Measurements from ENCODE around the gene STIM2. TPM values are rescaled to one million over a fixed set of nuclear protein-coding genes. Genes with fewer than 3 reads are reported as not detected.

STIM2 gene
- total and polyA plus RNA-seq, 2 donors (not counting 3 experiments of a cell fraction or from before 2014, with no cell fraction given) = 21.0 to 21.2 TPM

DNA sequence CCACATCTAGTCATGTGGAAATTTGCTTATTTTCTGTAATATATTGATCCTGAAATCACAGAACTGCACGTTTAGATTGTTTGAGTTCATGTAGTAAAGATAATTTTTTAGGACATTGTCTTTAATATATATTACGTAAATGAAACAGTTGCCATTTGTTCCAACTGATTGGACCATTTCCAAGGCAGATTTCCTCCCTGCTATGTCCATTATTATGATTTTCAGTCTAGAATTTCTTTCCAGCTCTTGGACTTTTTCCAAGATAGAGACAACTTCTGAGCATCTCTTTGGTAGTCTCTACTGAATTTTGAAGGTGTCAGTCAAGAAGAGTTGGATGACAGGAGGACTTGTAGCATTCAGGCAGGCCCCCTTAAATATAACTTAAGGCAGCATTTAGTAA, 94.6 kb downstream of the STIM2 start:
- no peaks in the 10 kb centered on the region for H3K79me2 ChIP-seq (ENCODE audit: control insufficient read depth, insufficient read depth, low read length)
- H3K9me3 ChIP-seq (replicated peaks; ENCODE audit: control insufficient read depth, insufficient read depth, low read length) = no peaks in the 10 kb centered on the region
- no peaks in the 10 kb centered on the region for H3K27me3 ChIP-seq (ENCODE audit: control insufficient read depth in 2 of 2, insufficient read depth in 2 of 2, low read length in 2 of 2)
- dilution Hi-C loops (cut with MboI; ENCODE audit: extremely low pct_ligation_motif_present, low sequenced_read_pairs) = no loop called here
- H2AFZ ChIP-seq (ENCODE audit: low read depth, low read length) = no peak overlapping the region
- intact Hi-C loops (cut with micrococcal nuclease) = no loop called here
- no peaks in the 10 kb centered on the region for H3K36me3 ChIP-seq (ENCODE audit: control insufficient read depth in 2 of 2, extremely low read depth in 1 of 2, insufficient read depth in 2 of 2, low read length in 2 of 2)
- DNase-seq (ENCODE audit: low read depth, low spot score) = peak; percentile 41
- no peaks in the 10 kb centered on the region for H4K20me1 ChIP-seq (replicated peaks; ENCODE audit: control insufficient read depth, extremely low read depth, insufficient read depth, low read length)
- no peaks in the 10 kb centered on the region for H3K9me1 ChIP-seq (replicated peaks; ENCODE audit: control insufficient read depth, extremely low read depth, insufficient read depth, low read length)
- no peak overlapping the region for H3K9ac ChIP-seq (replicated peaks; ENCODE audit: extremely low read depth, insufficient read depth, low read length)
- H3K27ac ChIP-seq (ENCODE audit: insufficient read depth, low read depth, low read length) = no peak overlapping the region
- H3K4me2 ChIP-seq (ENCODE audit: insufficient read depth, low read length) = no peak overlapping the region
- no peaks in the 10 kb centered on the region for H3K4me1 ChIP-seq (ENCODE audit: control insufficient read depth, extremely low read depth, insufficient read depth, low read length)
- TF ChIP-seq JUN (IDR thresholded peaks at IDR 0.05; ENCODE audit: borderline replicate concordance, insufficient read depth, insufficient read length, low read depth) (no peak), GATA2 (IDR thresholded peaks at IDR 0.05; ENCODE audit: insufficient read depth, insufficient read length, low read depth, low read length) (no peak), POLR2A (IDR thresholded peaks at IDR 0.05; ENCODE audit: low read depth, low read length) (no peak), MYC (IDR thresholded peaks at IDR 0.05; ENCODE audit: low read depth, low read length) (no peak), FOS (IDR thresholded peaks at IDR 0.05; ENCODE audit: borderline replicate concordance, insufficient read depth, low read length) (no peak), POLR2AphosphoS5 (IDR thresholded peaks at IDR 0.05; ENCODE audit: insufficient read depth, low read depth, low read length) (no peak), EZH2 (IDR thresholded peaks at IDR 0.05; ENCODE audit: borderline replicate concordance, low read depth, low read length, severe bottlenecking) (no peak)
- TF ChIP-seq, protein P1, sequence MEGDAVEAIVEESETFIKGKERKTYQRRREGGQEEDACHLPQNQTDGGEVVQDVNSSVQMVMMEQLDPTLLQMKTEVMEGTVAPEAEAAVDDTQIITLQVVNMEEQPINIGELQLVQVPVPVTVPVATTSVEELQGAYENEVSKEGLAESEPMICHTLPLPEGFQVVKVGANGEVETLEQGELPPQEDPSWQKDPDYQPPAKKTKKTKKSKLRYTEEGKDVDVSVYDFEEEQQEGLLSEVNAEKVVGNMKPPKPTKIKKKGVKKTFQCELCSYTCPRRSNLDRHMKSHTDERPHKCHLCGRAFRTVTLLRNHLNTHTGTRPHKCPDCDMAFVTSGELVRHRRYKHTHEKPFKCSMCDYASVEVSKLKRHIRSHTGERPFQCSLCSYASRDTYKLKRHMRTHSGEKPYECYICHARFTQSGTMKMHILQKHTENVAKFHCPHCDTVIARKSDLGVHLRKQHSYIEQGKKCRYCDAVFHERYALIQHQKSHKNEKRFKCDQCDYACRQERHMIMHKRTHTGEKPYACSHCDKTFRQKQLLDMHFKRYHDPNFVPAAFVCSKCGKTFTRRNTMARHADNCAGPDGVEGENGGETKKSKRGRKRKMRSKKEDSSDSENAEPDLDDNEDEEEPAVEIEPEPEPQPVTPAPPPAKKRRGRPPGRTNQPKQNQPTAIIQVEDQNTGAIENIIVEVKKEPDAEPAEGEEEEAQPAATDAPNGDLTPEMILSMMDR (IDR thresholded peaks at IDR 0.05; ENCODE audit: extremely low read depth in 1 of 2, insufficient read depth in 1 of 2, low read depth in 1 of 2, low read length in 2 of 2) = no peak
- TF ChIP-seq, protein P2, sequence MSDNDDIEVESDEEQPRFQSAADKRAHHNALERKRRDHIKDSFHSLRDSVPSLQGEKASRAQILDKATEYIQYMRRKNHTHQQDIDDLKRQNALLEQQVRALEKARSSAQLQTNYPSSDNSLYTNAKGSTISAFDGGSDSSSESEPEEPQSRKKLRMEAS (IDR thresholded peaks at IDR 0.05; ENCODE audit: insufficient read depth, insufficient read length) = no peak
- no peak for FAIRE-seq
- H3K4me3 ChIP-seq (replicated peaks in 1 of 3; ENCODE audit: insufficient read depth in 1 of 3, low read depth in 1 of 3, low read length in 3 of 3) = no peak overlapping the region
- POLR2A ChIA-PET = no interaction called here
- no TSS peak for BruUV-seq (replicated peaks)
- CTCF ChIA-PET = no interaction called here

Measured in endothelial cell of umbilical vein (primary cell).